HEK293T (cell line): ENCODE data around the gene NF1.

Source experiments
- ARNT ChIP-seq: fragments of 450-650 bp; IDR thresholded peaks from 2 replicates; pipeline ENCODE4 v1.6.1; 2017; ENCODE audit warnings: mild to moderate bottlenecking
- BHLHE40 ChIP-seq: fragments of 450-650 bp; IDR thresholded peaks from 2 replicates; pipeline ENCODE4 v1.6.1; 2016; ENCODE audit warnings: mild to moderate bottlenecking, moderate library complexity, borderline replicate concordance
- CTBP1 ChIP-seq: fragments of 450-650 bp; IDR thresholded peaks from 2 replicates; pipeline ENCODE4 v1.6.1; 2016; ENCODE audit warnings: borderline replicate concordance
- FOXA1 ChIP-seq: fragments of 450-650 bp; IDR thresholded peaks from 2 replicates; pipeline ENCODE4 v1.6.1; 2016; ENCODE audit warnings: mild to moderate bottlenecking
- FOXK2 ChIP-seq: fragments of 450-650 bp; IDR thresholded peaks from 2 replicates; pipeline ENCODE4 v1.6.1; 2016; ENCODE audit warnings: mild to moderate bottlenecking
- FOXM1 ChIP-seq: fragments of 450-650 bp; IDR thresholded peaks from 2 replicates; pipeline ENCODE4 v1.6.1; 2017; ENCODE audit warnings: mild to moderate bottlenecking, borderline replicate concordance
- HDGF ChIP-seq: fragments of 450-650 bp; IDR thresholded peaks from 2 replicates; pipeline ENCODE4 v1.6.1; 2017; ENCODE audit warnings: antibody characterized with exemption, borderline replicate concordance
- L3MBTL2 ChIP-seq: fragments of 450-650 bp; conservative IDR thresholded peaks from 2 replicates; pipeline ENCODE4 v1.6.1; 2016; ENCODE audit warnings: mild to moderate bottlenecking
- LEF1 ChIP-seq: fragments of 450-650 bp; IDR thresholded peaks from 2 replicates; pipeline ENCODE4 v1.6.1; 2017; ENCODE audit warnings: mild to moderate bottlenecking, borderline replicate concordance
- NFRKB ChIP-seq: fragments of 450-650 bp; IDR thresholded peaks from 2 replicates; pipeline ENCODE4 v1.6.1; 2016; ENCODE audit warnings: mild to moderate bottlenecking, moderate library complexity
- PKNOX1 ChIP-seq: fragments of 450-650 bp; IDR thresholded peaks from 2 replicates; pipeline ENCODE4 v1.6.1; 2016
- SP1 ChIP-seq: fragments of 450-650 bp; IDR thresholded peaks from 2 replicates; pipeline ENCODE4 v1.6.1; 2017
- TARDBP ChIP-seq: fragments of 450-650 bp; IDR thresholded peaks from 2 replicates; pipeline ENCODE4 v1.6.1; 2016

- no peak for TF ChIP-seq FOXM1
- no peak for TF ChIP-seq SP1
- no peak for TF ChIP-seq ARNT
- TF ChIP-seq FOXK2: no peak
- TF ChIP-seq HDGF: no peak
- TF ChIP-seq PKNOX1: no peak
- no peak for TF ChIP-seq L3MBTL2
- no peak for TF ChIP-seq BHLHE40
- no peak for TF ChIP-seq NFRKB
- TF ChIP-seq CTBP1: no peak
- TF ChIP-seq FOXA1: no peak
- TF ChIP-seq LEF1: no peak
- TF ChIP-seq TARDBP: no peak
These were observed 200.2 kb downstream of the NF1 start for GRCh38 chr17:31294820-31295488.
